Vagina (tissue), 2 donors: Measurements from ENCODE around the gene C20orf202.

Experiments used
- POLR2A ChIP-seq, 2 donors: fragments of 450-650 bp; IDR thresholded peaks; one replicate each; pipeline ENCODE4 v1.6.1; 2017; ENCODE audit warnings: antibody characterized with exemption in 2 of 2, mild to moderate bottlenecking in 2 of 2, moderate library complexity in 2 of 2
- POLR2AphosphoS5 ChIP-seq, 2 donors: sonication (generic); formaldehyde crosslinking; IDR thresholded peaks; one replicate each; pipeline ENCODE4 v1.9.0; 2017; ENCODE audit warnings: antibody characterized with exemption in 2 of 2, mild to moderate bottlenecking in 2 of 2, low read depth in 1 of 2; ENCODE audit not compliant: insufficient read depth in 1 of 2
- TF ChIP-seq, protein P1 (sequence below), 3 experiments: fragments of 450-650 bp in 2 of 3; fragments of 200-600 bp in 1 of 3; sonication (generic) in 1 of 3; IDR thresholded peaks; one replicate each; pipeline ENCODE4 v1.5.1; 2017 to 2019; ENCODE audit warnings: antibody characterized with exemption in 3 of 3, mild to moderate bottlenecking in 2 of 3, moderate library complexity in 2 of 3

DNA sequence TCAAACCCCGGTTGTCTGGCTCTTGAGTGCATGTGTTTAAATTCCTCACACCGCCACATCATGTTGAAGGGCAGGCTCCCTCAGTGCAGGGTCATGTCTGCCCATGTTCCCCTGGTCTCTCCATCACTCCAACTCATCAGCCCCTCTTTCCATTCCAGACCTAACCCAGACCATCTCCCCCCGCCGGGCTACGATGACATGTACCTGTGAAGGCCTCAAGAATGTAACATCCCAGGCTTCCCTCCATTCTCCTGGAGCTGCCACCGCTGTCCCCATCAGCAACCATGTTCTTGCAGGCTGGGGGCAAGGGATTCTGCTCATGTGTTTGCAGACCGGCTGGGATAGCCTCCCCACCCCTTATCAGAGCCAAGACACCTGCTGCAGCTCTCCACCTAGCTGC, 38.4 kb upstream of the C20orf202 start:
- TF ChIP-seq POLR2A (IDR thresholded peaks at IDR 0.05) (no peak), POLR2AphosphoS5 (IDR thresholded peaks at IDR 0.05; ENCODE audit: insufficient read depth in 1 of 2, low read depth in 1 of 2) (no peak)
- TF ChIP-seq, protein P1, sequence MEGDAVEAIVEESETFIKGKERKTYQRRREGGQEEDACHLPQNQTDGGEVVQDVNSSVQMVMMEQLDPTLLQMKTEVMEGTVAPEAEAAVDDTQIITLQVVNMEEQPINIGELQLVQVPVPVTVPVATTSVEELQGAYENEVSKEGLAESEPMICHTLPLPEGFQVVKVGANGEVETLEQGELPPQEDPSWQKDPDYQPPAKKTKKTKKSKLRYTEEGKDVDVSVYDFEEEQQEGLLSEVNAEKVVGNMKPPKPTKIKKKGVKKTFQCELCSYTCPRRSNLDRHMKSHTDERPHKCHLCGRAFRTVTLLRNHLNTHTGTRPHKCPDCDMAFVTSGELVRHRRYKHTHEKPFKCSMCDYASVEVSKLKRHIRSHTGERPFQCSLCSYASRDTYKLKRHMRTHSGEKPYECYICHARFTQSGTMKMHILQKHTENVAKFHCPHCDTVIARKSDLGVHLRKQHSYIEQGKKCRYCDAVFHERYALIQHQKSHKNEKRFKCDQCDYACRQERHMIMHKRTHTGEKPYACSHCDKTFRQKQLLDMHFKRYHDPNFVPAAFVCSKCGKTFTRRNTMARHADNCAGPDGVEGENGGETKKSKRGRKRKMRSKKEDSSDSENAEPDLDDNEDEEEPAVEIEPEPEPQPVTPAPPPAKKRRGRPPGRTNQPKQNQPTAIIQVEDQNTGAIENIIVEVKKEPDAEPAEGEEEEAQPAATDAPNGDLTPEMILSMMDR (IDR thresholded peaks at IDR 0.05) = no peak
